Measurements from ENCODE around the gene UGT1A8.
"Not testable (repeated sequence)": the region's sequence is repeated elsewhere in the genome, so short reads cannot be mapped to it uniquely, and the experiment has no call there.

Gene UGT1A8

GRCh38 chr2:233643128-233643527, 25.7 kb downstream of the UGT1A8 start:
- no peak for DNase-seq

- DNase-seq: not testable (repeated sequence)
These were observed 28.6 kb downstream of the UGT1A8 start for GRCh38 chr2:233646033-233646432.

GRCh38 chr2:233650981-233651380, 33.5 kb downstream of the UGT1A8 start:
- no peak for DNase-seq

DNA sequence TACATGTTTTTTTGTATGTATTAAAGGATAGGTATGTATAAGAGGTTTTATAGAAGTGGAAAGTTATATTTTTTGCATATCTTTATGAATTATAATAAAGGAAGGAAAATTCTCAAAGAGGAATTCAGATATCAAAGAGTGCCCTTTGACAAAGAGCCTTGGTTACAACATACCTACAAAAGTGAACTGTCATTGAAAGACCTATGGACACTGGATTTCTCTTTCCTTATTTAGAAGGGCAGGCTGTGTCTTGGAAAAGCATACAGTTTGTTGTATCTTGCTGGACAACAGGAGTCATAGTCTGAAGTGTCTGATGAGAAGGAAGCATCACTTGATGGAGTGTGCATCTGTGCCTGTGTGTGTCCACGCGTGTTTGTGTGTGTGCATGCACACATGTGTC, 34.0 kb downstream of the UGT1A8 start:
- no peak for DNase-seq

DNA sequence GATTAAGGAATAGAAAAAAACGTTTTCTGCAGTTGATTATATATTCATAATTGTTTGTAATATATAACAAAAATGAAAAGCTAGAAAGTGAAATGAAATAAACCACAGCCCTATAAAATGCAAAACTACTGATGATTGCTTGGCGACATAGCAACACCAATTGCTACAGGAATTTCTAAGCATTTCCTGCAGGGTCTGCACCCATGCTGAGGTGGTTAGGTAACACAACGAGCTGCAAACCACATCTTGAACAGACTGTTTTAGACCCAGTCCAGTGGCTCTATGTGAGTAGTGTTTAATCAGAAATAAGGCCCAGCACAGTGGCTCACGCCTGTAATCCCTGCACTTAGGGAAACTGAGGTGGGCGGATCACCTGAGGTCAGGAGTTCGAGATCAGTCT, 37.1 kb downstream of the UGT1A8 start:
- no peak for DNase-seq

- no peak for DNase-seq
These were observed 37.6 kb downstream of the UGT1A8 start for GRCh38 chr2:233655043-233655442.

- not testable (repeated sequence) for DNase-seq
These were observed 38.5 kb downstream of the UGT1A8 start for GRCh38 chr2:233655943-233656342.

- no peak for DNase-seq
These were observed 39.0 kb downstream of the UGT1A8 start for GRCh38 chr2:233656443-233656842.

DNA sequence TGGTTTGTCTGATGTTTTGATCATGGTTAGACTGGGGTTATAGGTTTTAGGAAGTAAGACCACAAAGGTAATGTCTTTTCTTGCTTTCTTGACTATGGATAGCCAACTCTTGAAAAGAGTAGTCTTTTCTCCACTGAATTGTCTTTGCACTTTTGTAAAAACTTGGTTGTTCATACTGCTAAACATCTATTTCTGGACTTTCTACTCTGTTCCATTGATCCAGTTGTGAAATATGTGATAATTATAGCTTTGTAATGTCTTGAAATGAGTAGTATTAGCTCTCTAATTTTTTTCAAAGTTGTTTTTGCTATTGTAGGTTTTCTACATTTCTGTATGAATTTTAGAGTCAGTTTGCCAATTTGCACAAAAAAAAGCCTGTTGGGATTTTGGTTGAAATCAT, 41.2 kb downstream of the UGT1A8 start:
- no peak for DNase-seq

DNA sequence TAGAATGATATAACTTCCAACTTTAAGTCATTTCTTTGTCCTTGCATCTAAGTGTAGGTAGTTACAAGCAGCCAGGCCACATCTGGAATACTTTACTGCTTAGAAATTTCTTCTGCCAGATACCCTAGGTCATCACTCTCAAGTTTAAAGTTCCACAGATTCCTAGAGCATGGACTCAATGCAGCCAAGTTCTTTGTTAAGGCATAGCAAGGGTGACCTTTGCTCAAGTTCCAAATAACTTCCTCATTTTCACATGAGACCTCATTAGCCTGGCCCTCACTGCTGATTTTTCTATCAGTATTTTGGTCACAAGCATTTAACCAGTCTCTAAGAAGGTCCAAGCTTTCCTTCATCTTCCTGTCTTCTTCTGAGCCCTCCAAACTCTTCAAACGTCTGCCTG, 46.5 kb downstream of the UGT1A8 start:
- DNase-seq: no peak

- DNase-seq: no peak
These were observed 51.3 kb downstream of the UGT1A8 start for GRCh38 chr2:233668605-233669260.

- no peak for DNase-seq
These were observed 54.1 kb downstream of the UGT1A8 start, which contains the start of gene UGT1A9 for GRCh38 chr2:233671290-233672161. UGT1A9 (plus strand) TSS chr2:233671898; CDS start chr2:233671935, 37 bp downstream.

DNA sequence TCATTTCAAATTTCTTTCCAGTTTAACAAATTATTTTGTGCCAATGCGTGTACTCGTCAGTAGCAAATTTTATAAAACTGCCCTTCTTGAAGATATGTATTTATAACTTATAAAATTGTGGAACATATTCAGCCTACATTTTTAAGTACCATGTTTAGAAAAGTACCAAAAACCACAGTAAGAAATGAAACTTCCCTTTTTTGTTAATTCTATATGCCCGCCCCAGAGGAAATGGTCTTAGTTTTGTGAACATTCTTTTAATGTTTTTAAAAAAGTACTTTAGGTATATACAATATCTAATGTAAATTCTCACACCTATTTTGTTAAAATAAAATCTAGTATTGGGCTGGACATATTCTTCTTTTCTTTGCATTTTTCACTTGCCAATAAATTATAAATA, 55.5 kb downstream of the UGT1A8 start:
- DNase-seq: no peak

DNA sequence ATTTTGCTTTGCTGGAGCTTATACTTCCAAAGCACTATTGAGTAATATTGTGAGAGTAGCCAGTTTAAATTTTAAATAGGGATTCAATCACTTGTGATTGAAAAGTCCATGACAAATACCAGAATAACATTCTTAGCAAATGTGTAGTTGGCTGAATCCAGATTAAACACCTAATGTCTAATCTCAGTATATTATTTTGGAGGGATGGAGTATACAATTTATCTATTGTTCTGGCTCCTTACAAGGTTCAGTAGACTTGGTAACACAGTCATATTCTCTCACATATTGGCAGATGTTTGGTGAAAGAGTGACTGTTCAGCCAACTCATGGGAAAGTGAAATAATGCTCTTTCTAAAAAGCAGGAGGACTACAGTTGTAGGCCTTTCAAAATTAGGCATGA, 56.5 kb downstream of the UGT1A8 start:
- DNase-seq: no peak

GRCh38 chr2:233674314-233674713, 56.9 kb downstream of the UGT1A8 start:
- DNase-seq: no peak

- no peak for DNase-seq
These were observed 57.6 kb downstream of the UGT1A8 start for GRCh38 chr2:233674995-233675394.

DNA sequence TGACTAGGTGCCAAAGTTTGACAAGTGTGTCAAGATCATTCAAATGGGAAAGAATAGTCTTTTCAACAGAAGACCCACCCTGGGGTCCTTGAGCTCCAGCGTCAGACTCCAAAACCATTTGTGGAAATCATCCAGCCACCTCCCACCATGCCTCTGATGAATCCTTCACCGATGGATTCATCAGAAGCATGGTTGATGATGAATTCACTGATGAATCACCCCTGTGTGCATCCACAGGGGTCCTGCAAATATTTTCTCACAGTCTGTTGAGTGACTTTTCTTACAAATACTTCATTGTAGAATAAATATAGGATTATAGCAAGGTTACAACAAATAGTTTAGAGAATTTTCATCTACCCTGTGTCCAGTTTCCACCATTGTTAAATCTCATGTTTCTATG, 58.6 kb downstream of the UGT1A8 start:
- no peak for DNase-seq

DNA sequence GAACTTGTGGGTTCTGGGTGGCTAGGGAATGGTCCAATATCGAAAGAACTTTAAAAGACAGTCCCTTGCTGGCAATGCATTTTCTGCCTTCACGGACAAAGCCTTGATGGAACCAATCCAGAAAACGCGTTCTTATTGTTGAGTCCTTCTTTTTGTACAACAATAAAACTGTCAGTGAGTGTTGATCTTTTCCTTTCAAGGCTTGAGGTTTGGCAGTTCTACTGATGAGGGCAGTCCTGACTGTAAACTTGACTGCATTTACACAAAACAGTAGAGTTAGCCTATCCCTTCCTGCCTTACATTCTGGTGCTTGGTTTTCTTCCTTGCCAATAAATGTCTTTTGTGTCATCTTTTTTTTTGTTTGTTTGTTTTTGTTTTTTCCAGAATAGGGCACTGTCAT, 61.8 kb downstream of the UGT1A8 start:
- no peak for DNase-seq

- DNase-seq: no peak
These were observed 63.1 kb downstream of the UGT1A8 start for GRCh38 chr2:233680361-233681045.

DNA sequence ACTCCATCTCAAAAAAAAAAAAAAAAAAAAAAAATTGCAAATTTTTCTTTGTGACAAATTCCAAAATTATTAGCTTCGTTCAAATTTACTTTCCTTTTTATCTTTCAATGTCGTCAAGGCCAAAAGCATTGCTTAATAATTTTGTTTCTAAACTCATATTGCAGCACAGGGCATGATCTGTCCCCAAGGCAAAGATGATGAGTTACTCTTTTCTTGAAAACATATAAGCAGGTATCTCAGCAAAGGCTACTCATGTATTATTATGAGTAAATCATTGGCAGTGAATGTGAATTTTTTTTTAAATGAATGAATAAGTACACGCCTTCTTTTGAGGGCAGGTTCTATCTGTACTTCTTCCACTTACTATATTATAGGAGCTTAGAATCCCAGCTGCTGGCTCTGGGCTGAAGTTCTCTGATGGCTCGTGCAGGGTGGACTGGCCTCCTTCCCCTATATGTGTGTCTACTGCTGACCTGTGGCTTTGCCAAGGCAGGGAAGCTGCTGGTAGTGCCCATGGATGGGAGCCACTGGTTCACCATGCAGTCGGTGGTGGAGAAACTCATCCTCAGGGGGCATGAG, 64.2 kb downstream of the UGT1A8 start, which contains the start of gene UGT1A7:
Gene UGT1A7 (plus strand): TSS at position 381 of the 579 bp plus-strand sequence. CDS start 37 bp downstream, at position 418.
- DNase-seq: no peak

GRCh38 chr2:233684640-233685039, 67.2 kb downstream of the UGT1A8 start:
- no peak for DNase-seq

- DNase-seq: no peak
These were observed 69.5 kb downstream of the UGT1A8 start for GRCh38 chr2:233686928-233687327.

DNA sequence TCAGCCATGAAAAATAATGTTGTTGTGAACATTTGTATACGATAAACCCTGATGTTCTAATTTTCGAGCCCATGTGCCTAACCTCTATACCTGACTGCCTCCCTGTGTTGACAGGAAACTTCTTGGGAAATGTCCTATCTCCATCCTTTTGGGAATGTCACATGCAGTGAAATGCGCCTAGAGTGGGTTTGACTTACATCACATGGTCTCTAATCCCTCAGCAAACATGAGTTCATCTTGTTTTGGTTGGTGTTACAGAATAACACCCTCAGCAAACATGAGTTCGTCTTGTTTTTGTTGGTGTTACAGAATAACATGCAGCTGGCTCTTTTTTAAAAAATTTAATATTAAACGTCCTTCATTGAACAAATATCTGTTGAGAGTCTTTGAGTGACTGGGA, 70.9 kb downstream of the UGT1A8 start:
- DNase-seq: no peak

All from NCI-H526 treated with DMSO at 0.1 percent for 48 hours (cell line).